ENCODE data around the gene NCAM1. TPM values are rescaled to one million over a fixed set of nuclear protein-coding genes. Genes with fewer than 3 reads are reported as not detected.

NCAM1 gene
- polyA plus RNA-seq, 2 of the 4 experiments (the other 2 are of a cell fraction): 0.01 to 0.12 TPM

DNA sequence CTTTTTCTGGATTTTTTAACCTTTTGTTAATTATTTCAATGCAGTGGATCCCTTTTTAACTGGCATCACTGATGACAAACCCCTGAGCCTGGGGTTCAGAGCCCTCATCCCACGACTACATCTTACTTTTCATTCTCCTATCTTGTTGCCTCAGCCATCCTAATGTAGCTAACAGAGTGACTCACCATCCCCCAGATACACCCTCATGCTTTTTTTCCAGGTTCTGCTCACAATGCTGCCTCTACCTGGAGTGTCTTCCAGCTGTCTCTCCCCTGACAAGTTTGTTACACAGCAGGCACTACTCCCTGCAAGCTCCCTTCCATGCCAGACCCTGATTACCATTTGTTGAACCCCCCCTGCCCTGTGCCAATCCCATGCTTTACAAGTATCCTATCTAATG is 135.4 kb downstream of the NCAM1 start:
- Histone ChIP-seq H3K27ac (no peak overlapping the region), H3K9me3 (no peaks in the 10 kb centered on the region), H3K4me2 (no peak overlapping the region), H3K4me1 (no peaks in the 10 kb centered on the region), H3K4me3 (no peak overlapping the region)
- DNase-seq (ENCODE audit: low read depth in 1 of 2, low spot score in 1 of 2) (no peak), ATAC-seq (no peak), FAIRE-seq (no peak)
- CTCF ChIA-PET: interaction anchor here (0.9 to 1.0 kb wide), 2 partner anchors 17 to 28 kb away, joined by 3 read pairs; no protein-coding TSS in a partner anchor
- WGBS (ENCODE audit: missing lambda C conversion rate): 0% methylated on average over 1 of the region's 1 CpG
- TF ChIP-seq MAZ (IDR thresholded peaks at IDR 0.05; ENCODE audit: borderline replicate concordance, low read depth, low read length): no peak
- no peak for TF ChIP-seq GATA3 (IDR thresholded peaks at IDR 0.05; ENCODE audit: borderline replicate concordance)
- no peak for TF ChIP-seq RNF2 (IDR thresholded peaks at IDR 0.05; ENCODE audit: borderline replicate concordance, low read depth)
- TF ChIP-seq, protein P1, sequence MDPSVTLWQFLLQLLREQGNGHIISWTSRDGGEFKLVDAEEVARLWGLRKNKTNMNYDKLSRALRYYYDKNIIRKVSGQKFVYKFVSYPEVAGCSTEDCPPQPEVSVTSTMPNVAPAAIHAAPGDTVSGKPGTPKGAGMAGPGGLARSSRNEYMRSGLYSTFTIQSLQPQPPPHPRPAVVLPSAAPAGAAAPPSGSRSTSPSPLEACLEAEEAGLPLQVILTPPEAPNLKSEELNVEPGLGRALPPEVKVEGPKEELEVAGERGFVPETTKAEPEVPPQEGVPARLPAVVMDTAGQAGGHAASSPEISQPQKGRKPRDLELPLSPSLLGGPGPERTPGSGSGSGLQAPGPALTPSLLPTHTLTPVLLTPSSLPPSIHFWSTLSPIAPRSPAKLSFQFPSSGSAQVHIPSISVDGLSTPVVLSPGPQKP (IDR thresholded peaks at IDR 0.05; ENCODE audit: low read depth, low read length): no peak
- no peak for TF ChIP-seq EP300 (IDR thresholded peaks at IDR 0.05)
- TF ChIP-seq, protein P2, sequence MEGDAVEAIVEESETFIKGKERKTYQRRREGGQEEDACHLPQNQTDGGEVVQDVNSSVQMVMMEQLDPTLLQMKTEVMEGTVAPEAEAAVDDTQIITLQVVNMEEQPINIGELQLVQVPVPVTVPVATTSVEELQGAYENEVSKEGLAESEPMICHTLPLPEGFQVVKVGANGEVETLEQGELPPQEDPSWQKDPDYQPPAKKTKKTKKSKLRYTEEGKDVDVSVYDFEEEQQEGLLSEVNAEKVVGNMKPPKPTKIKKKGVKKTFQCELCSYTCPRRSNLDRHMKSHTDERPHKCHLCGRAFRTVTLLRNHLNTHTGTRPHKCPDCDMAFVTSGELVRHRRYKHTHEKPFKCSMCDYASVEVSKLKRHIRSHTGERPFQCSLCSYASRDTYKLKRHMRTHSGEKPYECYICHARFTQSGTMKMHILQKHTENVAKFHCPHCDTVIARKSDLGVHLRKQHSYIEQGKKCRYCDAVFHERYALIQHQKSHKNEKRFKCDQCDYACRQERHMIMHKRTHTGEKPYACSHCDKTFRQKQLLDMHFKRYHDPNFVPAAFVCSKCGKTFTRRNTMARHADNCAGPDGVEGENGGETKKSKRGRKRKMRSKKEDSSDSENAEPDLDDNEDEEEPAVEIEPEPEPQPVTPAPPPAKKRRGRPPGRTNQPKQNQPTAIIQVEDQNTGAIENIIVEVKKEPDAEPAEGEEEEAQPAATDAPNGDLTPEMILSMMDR (IDR thresholded peaks at IDR 0.05): no peak
- no peak for TF ChIP-seq CHD4 (IDR thresholded peaks at IDR 0.05; ENCODE audit: borderline replicate concordance)
- no peak for TF ChIP-seq RCOR1 (IDR thresholded peaks at IDR 0.05; ENCODE audit: low read depth, low read length)
- TF ChIP-seq SMC3 (IDR thresholded peaks at IDR 0.05): no peak
- no peak for TF ChIP-seq BHLHE40 (IDR thresholded peaks at IDR 0.05; ENCODE audit: low read depth, low read length)
- no peak for TF ChIP-seq NFE2L2 (conservative IDR thresholded peaks at IDR 0.05; ENCODE audit: low read length)
- no peak for TF ChIP-seq ZC3H11A (IDR thresholded peaks at IDR 0.05)
- TF ChIP-seq POLR2A (IDR thresholded peaks at IDR 0.05; ENCODE audit: low read length): no peak
- no peak for TF ChIP-seq CBX8 (IDR thresholded peaks at IDR 0.05)
- TF ChIP-seq MYC (IDR thresholded peaks at IDR 0.05; ENCODE audit: borderline replicate concordance, low read length): no peak
- no peak for TF ChIP-seq NPAS2 (CRISPR knock-in tag; IDR thresholded peaks at IDR 0.05; ENCODE audit: borderline replicate concordance)
- POLR2A ChIA-PET: no interaction called here

DNA sequence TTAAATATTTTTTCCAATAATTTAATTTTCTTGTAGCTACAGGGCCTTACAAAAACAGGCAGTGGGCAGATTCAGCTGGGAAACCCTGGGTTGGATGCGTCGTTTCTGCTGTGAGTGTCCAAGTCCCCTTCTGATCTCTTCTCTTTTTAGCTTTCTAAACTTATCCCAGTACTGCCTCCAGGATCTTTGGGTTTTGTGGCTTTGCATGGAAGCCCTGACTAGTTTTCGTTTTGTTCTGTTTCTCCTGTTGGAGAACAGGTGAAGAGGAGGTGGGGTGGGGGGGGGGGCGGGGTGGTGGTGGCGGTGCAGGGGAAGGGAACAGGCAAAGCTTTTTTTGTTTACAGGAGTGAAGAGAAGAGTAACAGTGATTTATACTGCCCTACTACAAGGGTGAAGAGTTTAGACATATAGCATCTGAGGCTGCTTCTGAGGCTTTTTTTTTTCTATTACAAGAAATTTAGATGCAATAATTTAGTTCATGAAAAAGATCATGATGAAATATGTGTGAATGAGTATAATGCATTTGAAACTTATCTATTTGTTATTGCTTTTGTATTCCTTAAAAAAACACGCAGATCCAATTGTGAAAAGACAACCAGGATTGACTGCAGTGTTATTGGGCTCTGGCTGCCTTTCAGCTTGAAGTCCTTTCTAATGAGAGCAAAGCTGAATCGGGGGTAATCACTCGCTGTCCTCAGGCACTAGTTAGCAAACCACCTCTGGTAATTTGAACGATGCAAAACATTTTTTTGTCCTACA is 142.9 kb downstream of the NCAM1 start:
- CTCF ChIA-PET: interaction anchor here (1.4 kb wide), 1 partner anchor 11 kb away, joined by 3 read pairs; no protein-coding TSS in a partner anchor
- FAIRE-seq (no peak), DNase-seq (ENCODE audit: low read depth in 1 of 2, low spot score in 1 of 2) (no peak), ATAC-seq (no peak)
- Histone ChIP-seq H3K4me2 (no peak overlapping the region), H3K4me1 (no peaks in the 10 kb centered on the region), H3K27ac (no peak overlapping the region), H3K9me3 (no peaks in the 10 kb centered on the region), H3K4me3 (no peak overlapping the region)
- POLR2A ChIA-PET: no interaction called here
- TF ChIP-seq BHLHE40 (IDR thresholded peaks at IDR 0.05; ENCODE audit: low read depth, low read length): no peak
- no peak for TF ChIP-seq JUN (IDR thresholded peaks at IDR 0.05)
- TF ChIP-seq CBX8 (IDR thresholded peaks at IDR 0.05): no peak
- TF ChIP-seq SMC3 (IDR thresholded peaks at IDR 0.05): no peak
- TF ChIP-seq RCOR1 (IDR thresholded peaks at IDR 0.05; ENCODE audit: low read depth, low read length): no peak
- no peak for TF ChIP-seq NPAS2 (CRISPR knock-in tag; IDR thresholded peaks at IDR 0.05; ENCODE audit: borderline replicate concordance)
- TF ChIP-seq RAD21 (conservative IDR thresholded peaks at IDR 0.05 in 1 of 2, IDR thresholded peaks at IDR 0.05 in 1 of 2): no peak
- WGBS (ENCODE audit: missing lambda C conversion rate): 14% methylated on average over 7 of the region's 9 CpGs

DNA sequence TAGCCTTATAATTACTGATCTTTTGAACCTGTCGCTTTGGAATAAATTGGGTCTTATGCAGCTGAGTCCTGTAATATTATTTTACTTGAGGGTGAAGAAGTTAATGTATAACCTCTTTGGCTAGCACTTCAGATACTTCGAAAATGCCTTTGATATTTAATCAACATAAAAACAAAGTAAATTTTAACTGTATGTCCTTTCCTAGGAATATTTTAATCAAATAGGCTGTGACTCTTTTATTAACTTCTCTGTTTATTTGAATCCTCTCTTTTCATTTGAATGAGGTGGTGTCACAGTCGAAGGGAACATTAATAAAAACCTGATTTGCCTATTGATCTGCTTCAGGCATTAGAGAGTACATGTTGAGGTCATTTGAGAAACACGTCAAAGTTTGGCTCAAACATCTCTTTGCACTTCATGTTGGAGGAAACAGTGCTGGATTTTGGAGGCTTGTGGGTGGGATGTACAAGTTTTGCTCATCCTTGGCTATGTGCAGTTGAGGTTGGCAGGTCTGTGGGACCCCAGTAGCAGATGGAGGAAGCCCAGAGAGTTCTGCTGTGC is 143.6 kb downstream of the NCAM1 start:
- Histone ChIP-seq H3K4me2 (no peak overlapping the region), H3K4me3 (no peak overlapping the region), H3K27ac (no peak overlapping the region), H3K4me1 (no peaks in the 10 kb centered on the region), H3K9me3 (no peaks in the 10 kb centered on the region)
- FAIRE-seq (no peak), ATAC-seq (no peak), DNase-seq (ENCODE audit: low read depth in 1 of 2, low spot score in 1 of 2) (no peak)
- ChIA-PET POLR2A (no interaction called here), CTCF (no interaction called here)
- no peak for TF ChIP-seq ESRRA (IDR thresholded peaks at IDR 0.05; ENCODE audit: borderline replicate concordance, low read length)
- TF ChIP-seq, protein P3, sequence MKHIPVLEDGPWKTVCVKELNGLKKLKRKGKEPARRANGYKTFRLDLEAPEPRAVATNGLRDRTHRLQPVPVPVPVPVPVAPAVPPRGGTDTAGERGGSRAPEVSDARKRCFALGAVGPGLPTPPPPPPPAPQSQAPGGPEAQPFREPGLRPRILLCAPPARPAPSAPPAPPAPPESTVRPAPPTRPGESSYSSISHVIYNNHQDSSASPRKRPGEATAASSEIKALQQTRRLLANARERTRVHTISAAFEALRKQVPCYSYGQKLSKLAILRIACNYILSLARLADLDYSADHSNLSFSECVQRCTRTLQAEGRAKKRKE (CRISPR knock-in tag; IDR thresholded peaks at IDR 0.05; ENCODE audit: low read depth): no peak
- TF ChIP-seq JUNB (IDR thresholded peaks at IDR 0.05): no peak
- TF ChIP-seq CBX8 (IDR thresholded peaks at IDR 0.05): no peak
- no peak for TF ChIP-seq CHD2 (IDR thresholded peaks at IDR 0.05; ENCODE audit: low read length, partially characterized antibody)
- TF ChIP-seq MYC (IDR thresholded peaks at IDR 0.05; ENCODE audit: borderline replicate concordance, low read length): no peak
- TF ChIP-seq, protein P4, sequence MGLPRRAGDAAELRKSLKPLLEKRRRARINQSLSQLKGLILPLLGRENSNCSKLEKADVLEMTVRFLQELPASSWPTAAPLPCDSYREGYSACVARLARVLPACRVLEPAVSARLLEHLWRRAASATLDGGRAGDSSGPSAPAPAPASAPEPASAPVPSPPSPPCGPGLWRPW (IDR thresholded peaks at IDR 0.05): no peak
- no peak for TF ChIP-seq KDM5A (IDR thresholded peaks at IDR 0.05)
- TF ChIP-seq EHF (CRISPR knock-in tag; IDR thresholded peaks at IDR 0.05): no peak
- WGBS (ENCODE audit: missing lambda C conversion rate): 7% methylated on average over 4 of the region's 4 CpGs

Measured in A549 (cell line).